Activated CD8-positive, alpha-beta memory T cell treated with anti-CD3 and anti-CD28 coated beads, Interleukin-2, amount 50 U/mL, for 4 hours (primary cell): Measurements from ENCODE around the gene ATRAID.
"Not testable (repeated sequence)": the region's sequence is repeated elsewhere in the genome, so short reads cannot be mapped to it uniquely, and the experiment has no call there.

Experiments used
- DNase-seq: peaks from one replicate; pipeline ENCODE4 v3.0.0-alpha.2; 2020

ATRAID gene, protein sequence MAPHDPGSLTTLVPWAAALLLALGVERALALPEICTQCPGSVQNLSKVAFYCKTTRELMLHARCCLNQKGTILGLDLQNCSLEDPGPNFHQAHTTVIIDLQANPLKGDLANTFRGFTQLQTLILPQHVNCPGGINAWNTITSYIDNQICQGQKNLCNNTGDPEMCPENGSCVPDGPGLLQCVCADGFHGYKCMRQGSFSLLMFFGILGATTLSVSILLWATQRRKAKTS

DNA sequence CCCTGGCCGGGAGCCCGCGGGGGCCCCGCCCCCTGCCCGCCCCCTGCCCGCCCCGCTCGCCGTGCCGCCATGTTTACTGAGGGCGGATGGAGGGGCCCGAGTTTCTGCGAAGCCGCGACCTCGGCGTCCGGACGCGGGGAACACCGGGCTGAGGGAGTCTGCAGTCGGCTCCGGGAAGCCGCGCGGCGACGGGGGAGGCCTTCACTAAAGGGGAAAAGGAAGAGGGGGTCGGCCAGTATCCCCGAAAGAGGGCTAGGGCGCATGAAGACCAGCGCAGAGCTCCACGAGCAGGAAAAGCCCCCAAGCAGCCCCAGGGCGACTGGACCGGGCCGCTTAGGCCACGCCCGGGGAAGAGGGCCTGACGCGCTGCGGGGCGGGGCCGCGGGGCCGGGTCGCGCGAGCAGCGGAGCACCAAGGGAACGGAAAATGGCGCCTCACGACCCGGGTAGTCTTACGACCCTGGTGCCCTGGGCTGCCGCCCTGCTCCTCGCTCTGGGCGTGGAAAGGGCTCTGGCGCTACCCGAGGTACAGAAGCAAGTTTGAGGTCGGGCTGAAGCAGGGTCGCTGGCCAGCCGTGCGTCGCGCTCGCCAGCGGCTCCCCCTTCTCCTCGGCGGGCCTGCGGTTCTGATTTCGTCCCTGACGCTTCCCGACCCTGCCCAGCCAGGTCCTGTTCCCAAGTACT, at the start of gene ATRAID, which contains the start of gene SLC5A6:
ATRAID (plus strand) TSS at position 99 of the 683 bp plus-strand sequence; CDS start at position 427, 328 bp downstream.
SLC5A6 (minus strand) TSS at position 326 of the 683 bp plus-strand sequence. CDS start 4,618 bp downstream, outside the sequence.
- peak; percentile 88 for DNase-seq

DNA sequence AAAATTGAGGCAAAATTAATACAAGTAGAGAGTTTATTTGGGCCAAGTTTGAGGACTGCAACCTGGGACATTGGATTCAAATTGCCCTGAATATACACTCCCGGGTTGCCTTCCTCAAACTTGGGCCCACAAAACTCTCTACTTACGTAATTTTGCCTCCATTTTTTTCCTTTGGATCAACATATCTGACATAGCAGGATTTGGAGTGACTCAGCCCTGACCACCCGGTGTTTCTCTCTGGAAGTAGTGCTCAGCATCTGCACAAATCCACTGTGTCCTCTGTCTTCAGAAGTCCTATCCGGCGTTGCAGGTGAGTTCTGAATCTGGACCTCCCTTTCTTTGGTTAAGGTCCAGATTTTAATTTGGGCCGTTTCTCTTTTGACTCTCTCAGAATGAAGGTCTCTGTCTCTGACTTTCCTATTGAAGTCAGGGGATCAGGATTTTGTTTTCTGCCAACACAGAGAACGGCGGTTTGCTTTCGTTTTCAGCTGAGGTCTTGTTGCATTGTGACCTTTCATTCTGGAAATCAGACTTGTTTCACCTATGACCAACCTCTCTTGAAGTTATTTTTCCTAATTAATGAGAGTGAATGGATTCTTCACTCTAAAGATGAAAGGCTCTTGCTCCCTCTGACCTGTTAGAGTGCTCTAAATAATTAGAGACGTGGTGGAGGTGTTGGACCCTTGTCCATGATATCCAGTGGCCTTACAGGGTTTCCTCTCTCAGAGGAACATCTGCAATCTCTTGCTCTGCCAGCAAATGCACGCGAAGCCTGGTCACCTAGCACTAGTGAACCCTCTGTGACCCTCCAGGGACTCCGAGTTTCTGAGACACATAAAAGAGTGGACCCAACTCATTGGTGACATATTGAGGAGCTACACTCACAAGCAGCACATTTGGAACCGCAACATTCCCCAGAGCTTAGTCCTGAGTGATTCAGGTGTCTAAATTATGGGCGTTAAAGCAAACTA, 49.4 kb upstream of the ATRAID start:
- DNase-seq, result no peak

DNA sequence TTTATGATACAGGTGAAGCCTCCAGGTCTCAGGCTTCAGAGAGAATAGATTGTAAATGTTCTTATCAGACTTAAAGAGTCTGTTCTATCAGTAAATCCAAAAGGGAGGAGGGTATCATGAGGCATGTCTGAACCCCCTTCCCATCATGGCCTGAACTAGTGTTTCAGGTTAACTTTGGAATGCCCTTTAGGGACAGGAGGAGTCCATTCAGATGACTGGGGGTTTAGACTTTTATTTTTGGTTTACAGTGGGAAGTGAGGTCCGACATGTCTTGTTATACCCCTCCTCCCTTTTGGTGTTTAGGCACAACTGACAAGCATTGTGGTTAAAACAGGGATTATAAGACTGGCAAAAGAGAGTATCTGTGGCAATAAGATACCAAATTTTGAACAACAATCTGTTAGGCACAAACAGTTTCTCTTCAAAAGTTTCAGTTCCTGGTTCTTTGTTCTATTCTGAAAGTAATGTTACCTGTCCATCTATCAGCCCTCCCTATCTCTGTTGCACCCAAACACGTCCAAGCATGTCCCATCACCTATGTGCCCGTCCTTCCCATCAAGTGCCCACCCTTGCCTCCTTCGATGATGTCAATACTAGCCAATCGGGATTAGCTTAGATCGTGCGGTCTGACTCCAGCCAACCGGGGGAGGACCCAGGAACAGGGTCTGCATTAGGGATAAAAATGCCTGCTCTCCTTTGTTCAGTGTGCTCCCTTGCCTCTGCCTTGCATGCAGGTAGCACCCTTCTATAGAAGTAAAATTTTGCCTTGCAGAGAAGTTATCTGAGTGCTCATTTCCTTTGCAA, 46.7 kb upstream of the ATRAID start:
- DNase-seq, result no peak

DNA sequence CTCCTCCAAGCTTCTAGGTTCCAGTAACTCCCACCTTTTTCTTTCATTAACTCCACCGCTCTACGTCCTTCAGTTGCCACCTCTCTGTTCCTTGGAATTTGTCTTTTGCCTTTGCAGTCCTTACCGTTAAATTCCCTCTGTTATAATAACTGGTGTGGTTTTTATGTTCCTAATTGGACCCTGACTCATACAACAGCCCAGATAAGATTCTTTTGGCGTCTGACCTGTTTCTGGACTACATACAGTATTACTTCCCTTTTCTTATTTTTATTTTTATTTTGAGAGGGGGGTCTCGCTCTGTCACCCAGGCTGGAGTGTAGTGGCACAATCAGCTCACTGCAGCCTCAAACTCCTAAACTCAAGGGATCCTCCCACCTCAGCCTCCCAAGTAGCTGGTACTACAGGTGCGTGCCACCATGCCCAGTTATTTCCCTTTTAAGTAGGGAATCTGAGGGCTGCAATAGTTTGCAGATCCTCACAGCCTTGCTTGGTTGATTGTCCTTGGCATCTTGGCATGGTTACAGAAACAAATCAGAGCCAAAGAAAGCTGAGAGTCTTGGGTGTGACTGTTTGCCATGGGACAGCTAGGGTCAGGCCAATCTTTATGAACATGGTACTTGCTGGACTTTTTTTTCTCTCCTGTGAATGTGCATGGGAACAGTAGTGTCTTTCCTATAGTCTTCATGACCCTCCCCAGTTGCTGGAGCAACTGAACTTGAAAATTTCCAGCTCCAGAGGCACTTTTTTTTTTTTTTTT, 41.1 kb upstream of the ATRAID start:
- no peak for DNase-seq

DNA sequence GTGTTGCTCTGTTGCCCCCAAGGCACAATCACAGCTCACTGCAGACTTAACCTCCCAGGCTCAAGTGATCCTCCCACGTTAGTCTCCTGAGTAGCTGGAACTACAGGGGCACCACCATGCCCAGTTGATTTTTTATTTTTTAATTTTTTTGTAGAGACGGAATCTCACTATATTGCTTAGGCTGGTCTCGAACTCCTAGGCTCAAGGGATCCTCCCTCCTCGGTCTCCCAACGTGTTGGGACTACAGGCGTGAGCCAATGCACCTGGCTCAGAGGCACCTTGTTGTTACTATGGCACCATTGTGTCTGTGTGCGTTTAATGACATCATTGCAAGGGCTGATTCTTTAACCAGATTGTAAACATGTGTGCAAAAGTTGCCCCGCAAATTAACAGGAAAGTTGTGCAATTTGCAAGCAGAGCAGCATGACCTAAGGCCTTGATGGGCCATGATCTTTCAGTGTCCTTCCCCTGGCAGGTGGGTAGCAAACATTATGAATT, 40.4 kb upstream of the ATRAID start:
- DNase-seq, result no peak

DNA sequence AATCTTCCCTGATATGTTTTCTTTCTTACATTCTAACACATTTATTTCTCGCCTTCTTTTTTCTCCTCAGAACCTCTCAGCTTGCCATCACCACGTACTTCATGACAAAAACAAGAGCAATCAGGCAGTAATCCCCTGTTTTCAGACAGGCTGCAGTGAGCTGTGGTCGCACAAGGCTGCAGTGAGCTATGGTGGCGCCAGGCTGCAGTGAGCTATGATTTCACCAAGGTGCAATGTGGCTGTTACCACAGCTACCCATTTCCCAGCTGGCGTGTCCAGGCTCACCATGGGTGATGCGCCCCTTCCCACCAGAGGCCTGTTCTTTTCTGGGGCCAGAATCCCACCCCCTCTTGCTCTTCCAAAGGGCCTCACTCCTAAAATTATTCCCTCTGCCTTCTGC, 37.2 kb upstream of the ATRAID start:
- no peak for DNase-seq

DNA sequence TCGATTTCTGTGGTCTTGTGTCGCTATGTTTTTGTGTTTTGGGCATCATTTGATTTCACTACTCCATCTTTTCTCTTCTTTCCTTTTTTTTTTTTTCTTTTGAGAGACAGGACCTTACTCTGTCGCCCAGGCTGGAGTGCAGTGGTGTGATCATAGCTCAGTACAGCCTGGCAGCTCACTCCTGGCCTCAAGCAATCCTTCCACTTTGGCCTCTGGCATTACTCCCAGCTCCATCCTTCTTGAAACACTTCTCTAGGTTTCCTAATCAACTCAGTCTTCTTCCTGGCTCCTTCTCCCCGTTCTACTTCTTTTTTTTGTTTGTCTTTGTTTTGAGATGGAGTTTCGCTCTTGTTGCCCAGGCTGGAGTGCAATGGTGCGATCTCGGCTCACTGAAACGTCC, 36.5 kb upstream of the ATRAID start:
- DNase-seq, result no peak

DNA sequence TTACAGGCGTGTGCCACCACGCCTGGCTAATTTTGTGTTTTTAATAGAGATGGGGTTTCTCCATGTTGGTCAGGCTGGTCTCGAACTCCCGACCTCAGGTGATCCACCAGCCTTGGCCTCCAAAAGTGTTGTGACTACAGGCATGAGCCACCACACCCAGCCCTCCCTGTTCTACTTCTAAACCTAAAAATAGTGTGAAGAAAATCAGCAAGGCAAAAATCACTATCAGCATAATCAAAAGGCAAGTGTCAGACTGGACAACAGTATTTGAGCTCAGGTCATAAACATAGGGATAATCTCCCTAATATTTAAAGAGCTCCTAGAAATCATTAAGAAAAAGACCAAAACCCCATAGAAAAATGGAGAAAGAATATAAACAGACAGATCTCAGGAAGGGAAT, 36.1 kb upstream of the ATRAID start:
- not testable (repeated sequence) for DNase-seq

DNA sequence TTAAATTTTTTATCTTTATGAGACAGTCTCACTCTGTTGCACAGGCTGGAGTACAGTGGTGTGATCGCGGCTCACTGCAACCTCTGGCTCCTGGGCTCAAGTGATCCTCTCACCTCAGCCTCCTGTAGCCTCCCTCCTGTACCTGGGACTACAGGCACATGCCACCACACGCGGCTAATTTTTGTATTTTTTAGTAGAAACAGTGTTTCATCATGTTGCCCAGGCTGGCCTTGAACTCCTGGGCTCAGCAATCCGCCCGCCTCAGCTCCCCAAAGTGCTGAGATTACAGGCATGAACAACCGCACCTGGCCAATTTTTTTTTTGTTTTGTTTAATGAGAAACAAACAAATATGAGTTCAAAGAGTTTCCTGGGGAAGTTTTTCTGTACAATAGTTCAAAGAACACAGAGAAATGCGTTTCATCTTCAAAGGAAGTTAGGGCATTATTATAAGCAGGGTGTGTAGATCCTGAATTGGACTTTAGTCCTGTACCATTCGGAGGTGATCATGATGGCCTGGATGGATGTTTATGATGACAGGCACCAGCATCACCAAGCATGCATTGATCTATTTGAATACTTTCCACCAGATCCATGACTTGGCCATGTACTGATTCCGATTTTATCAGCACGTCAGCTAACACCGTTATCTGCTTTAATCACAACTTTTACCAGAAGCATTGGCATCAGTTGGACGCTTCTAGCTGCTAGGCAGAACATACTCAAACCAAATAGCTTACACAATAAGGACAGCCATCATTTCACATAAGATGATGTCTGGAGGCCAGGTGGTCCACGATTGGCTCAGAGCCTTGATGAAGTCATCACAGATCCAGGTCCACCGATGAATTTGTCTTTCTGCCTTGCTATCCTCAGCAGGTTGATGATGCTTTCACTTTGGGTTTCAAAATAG, 34.1 kb upstream of the ATRAID start:
- DNase-seq, result no peak

DNA sequence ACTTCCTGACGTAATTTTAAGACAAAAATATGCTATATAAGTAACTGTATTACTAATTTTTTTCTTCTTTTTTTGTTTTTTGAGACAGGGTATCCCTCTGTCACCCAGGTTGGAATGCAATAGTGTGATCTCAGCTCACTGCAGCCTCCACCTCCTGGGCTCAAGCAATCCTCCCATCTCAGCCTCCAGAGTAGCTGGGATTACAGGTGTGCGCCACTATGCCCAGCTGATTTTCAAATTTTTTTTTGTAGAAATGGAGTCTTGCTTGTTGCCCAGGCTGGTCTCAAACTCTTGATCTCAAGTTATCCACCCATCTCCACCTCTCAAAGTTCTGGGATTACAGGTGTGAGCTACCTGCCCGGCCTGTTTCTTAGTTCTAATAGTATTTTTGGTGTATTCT, 33.4 kb upstream of the ATRAID start:
- no peak for DNase-seq

DNA sequence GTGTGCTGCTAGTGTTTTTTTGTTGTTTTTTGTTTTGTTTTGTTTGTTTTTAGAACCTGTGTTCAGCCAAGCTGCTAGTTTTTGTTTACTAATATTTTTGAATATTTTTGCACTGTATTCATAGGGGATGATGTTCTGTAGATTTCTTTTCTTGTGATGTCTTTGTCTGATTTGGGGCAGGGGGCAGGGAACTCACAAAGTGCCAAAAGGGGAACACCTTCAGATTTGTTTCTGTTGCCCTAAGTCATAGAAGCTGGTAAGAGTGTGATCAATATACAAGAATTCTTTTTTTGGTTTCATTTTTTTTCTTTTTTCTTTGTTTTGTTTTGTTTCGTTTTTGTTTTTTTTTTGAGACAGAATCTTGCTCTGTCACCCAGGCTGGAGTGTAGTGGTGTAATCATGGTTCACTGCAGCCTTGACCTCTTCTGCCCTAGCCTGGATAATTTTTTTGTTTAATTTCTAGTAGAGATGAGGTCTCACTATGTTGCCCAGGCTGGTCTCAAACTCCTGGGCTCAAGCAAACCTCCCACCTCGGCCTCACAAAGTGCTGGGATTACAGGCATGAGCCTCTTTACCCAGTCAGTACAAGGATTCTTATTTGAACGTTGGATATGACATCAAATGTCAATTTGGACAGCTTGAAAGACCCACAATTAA, 32.4 kb upstream of the ATRAID start:
- no peak for DNase-seq

DNA sequence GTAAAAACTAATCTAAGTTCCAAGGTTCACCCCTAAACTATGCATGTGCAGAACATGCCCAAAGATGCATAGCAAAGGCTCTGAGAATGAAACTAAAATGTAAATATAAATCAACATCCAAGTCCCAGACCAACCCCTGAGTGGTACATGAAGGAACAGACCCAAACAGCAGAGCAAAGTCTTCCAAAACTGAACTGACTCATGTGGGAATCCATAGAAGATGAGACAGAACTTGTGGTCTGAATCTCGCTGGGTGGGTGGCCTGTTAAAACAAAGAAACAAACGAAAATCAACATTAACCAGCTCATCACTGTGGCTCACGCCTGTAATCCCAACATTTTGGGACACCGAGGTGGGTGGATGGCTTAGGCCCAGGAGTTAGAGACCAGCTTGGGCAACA, 29.5 kb upstream of the ATRAID start:
- DNase-seq, result no peak

DNA sequence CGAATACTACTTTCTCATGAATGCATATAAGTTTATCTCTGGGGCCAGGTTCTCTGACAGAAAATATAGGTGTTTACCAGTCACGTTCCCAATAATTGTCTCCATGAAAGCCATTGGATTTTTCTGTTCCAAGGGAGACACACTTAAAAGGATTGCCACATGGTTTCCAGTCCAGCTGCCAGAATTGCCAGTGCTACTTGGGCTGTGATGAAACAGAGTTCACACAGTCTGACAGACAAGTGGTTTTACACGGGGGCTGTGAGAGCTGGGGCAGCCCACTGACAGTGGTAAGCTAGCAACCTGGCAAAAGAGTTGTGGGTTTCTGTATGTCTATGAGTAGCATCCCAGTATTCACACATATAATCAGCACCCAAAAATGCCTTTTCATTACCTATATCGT, 27.7 kb upstream of the ATRAID start:
- DNase-seq, result no peak

DNA sequence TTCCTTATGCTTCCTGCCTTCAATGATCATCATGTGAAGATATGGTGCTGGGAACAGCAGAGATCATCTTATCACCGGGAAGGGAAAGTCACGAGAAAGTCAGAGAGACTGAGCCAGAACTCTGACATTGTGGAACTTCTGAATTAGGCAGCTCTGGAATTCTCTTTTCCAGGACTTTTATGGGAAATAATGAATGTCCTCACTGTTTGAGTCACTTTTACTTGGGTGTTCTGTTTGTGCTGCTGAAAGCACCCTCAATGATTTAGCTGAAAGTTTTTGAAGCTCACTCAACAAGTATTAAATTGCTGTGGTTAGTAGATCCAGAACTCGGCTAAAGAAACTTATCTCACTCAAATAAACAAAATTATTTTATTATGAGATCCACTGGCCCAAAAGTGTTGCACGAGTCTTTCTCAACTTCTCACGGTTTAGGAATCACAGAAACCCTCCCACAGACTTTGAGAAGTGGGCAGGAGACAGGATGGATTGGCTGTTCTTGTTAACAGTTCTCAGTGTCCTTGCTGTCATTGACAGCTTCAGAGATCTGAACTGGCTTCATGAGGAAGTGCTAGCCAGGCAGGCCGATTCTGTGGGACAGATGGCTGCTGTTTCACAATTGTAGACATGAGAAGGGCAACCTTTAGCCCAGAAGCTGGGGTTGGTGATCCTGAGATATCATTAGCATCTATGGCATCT, 26.4 kb upstream of the ATRAID start:
- DNase-seq, result no peak

DNA sequence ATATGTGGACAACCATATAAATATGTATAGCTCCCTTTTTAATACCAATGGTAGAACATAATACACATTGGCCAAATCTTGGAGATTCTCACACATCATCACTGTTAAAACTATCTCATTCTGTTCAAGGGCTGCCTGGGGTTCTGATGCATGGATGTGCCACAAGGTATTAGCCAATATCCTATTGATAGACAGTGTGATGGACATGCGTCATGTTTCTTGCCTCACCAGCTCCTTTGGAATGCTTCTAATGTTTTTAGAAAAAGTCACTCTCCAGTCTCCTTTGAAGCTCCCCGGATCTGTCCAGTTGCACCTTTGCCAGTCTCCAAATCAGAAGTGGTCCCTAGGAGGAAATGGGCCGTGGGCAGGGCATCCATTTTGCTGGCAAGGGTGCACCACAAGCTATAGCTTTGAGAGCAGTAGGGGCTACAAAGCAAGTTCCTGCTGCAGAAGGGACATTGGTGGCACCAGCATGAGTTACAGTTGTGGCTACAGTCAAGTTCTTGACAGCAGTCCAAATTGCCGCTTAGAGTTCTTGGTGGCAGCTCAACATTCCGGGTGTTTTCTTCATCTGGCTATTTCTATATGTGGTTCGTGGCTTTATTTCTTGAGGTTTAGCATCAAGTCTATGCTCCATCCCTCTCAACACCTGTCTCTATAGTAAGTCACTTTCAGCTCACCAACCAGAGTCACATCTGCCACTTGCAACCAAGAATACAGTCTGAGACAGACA, 25.1 kb upstream of the ATRAID start:
- no peak for DNase-seq

DNA sequence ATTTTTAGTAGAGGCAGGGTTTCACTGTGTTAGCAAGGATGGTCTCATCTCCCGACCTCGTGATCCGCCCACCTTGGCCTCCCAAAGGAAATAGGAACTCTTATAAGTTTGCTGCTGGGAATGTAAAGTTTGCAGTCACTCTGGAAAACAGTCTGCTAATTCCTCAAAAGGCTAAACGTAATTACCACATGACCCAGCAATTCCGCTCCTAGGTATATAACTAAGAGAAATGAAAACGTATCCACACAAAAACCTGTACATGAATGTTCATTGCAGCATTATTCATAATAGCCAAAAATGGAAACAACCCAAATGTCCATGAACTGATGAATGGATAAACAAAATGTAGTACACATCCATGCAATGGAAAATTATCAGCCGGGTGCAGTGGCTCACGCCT, 21.9 kb upstream of the ATRAID start:
- no peak for DNase-seq

DNA sequence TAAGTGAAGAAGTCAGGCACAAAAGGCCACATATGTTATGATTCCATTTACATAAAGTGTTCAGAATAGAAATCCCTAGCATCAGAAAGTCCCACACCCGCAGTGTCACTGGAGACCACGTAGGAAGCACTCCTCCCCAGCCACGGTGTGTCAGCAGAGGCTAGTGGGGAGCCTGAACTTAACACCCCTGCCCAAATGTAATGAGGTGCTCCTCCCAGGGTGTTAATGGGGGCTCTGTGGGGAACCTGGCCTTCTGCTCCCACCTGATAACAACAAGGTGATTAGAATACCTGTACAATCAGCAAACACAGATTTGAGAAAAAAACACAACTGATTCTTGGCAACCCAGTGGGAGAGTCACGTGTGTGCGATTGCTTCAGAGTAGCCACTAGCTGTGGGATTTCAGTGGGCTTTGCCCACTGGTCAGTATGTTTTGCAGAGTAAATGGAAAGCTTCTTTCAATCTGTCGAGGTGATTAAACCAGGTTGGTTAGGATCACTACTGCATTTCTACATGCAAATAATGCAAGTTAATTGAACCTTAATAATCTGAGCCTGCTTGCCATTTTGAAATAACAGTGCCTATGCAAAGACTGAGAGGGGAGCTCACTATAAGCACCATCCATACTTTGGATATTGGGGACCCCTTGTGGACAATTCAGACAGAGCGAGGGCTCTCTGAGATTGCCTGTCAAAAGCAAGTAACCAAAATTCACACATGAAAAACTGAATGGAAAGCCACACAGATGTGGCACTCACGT, 20.6 kb upstream of the ATRAID start:
- peak; percentile 33 for DNase-seq
